NCI-H1048 (cell line): ENCODE results near the gene SETMAR.

Experiments
- DNase-seq: peaks from one replicate; lab custom pipeline; 2025; lab: John Stamatoyannopoulos, UW

Gene SETMAR

DNA sequence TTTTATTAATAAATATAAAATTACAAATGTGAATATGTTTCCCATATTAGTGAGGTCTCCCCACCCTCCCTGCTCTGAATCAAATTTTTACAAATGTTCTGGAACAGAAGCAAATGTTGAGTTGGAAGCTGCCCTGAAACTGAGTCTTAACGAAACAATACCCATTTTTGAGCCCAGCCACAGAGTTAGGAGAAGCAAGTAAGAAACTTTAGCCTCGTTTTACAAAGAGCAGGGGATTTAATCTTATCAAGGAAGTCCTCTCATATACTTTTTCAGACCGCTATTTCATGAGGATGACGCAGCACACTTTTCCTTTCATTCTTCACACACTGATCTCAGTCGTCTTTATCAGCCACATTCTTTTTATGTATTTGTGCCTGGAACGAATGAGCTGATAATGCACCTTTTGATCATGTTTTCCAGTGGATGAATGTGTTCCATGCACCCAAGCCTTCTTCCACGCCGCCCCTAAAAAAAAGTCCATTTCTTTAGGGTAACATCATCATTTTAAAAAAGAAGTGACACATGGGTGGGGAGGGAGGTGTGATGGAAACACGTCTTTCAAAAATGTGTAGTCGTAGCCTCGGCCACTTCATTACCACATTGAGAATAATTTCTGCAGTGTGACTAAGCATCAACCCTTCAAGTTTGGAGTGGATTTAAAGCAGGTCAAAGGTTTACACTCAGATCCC is 48.1 kb downstream of the SETMAR start:
- no peak for DNase-seq

DNA sequence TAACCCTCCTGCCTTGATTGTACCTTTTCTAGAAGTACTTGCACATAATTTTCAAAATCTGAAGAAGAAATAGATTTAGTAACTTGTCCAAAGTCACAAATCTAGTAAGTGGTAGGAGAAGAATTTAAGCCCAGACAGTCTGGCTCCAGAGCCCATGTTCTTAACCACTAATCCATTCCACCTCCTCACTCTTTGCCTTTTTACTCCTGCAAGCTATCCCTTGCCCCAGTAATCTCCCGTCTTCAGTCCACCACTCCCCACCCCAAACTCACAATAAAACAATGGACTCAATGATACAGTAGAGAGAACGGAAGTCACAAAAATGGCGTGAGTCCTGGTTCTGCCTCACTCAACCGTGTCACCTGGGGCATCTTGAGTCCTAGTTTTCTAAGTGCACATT is 48.7 kb downstream of the SETMAR start:
- DNase-seq = no peak

DNA sequence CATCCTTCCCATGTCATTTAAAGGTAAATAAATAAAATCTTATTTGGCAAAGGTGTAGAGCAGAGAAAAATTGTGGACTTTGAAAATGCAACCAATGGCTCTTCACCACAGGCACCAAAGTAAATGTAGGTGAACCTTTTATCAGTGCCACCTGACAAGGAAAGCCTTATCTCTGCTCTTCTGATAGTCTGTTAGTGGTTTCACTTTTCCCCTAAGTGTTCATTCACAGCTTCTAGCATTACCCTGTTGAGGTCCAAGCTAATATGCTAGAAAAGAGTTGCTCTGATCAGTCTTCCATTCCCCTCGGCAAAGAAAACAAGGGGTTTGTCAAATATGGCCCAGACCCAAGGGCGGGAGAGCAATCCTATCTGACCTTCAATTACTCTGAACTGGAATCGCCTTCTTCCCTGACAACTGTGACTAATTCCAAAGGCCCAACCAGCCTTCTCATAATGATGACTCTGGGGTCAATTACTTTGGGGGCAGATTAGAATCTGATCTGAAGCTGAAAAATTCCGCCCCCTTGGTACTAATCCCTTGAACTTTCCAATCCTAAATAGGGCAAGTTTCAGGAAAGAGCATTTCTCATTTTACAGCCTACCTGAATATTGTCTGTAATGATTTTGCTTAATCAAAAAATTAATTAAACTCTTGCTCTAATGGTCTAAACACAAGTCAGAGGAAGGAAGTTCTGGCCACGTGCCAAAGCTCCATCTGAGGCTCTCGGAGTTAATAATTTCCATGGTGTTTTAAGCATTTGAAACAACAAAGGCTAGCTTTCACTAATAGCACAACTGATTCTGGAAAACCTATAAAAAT is 52.4 kb downstream of the SETMAR start:
- no peak for DNase-seq

DNA sequence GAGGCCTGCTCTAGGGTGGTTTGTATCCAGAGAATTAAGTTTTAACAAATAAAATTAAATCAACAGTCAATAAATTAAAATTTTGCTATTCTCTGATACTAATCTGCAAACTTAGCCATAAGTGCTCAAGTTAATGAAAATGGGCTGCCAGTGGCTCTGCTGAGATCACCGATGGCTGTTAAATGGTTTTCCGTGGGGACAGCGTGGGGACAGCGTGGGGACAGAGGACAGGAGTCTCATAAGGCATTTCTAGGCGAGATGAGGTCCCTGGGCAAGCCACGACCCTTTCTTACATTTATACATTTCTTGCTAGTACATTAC is 53.0 kb downstream of the SETMAR start:
- DNase-seq = no peak

DNA sequence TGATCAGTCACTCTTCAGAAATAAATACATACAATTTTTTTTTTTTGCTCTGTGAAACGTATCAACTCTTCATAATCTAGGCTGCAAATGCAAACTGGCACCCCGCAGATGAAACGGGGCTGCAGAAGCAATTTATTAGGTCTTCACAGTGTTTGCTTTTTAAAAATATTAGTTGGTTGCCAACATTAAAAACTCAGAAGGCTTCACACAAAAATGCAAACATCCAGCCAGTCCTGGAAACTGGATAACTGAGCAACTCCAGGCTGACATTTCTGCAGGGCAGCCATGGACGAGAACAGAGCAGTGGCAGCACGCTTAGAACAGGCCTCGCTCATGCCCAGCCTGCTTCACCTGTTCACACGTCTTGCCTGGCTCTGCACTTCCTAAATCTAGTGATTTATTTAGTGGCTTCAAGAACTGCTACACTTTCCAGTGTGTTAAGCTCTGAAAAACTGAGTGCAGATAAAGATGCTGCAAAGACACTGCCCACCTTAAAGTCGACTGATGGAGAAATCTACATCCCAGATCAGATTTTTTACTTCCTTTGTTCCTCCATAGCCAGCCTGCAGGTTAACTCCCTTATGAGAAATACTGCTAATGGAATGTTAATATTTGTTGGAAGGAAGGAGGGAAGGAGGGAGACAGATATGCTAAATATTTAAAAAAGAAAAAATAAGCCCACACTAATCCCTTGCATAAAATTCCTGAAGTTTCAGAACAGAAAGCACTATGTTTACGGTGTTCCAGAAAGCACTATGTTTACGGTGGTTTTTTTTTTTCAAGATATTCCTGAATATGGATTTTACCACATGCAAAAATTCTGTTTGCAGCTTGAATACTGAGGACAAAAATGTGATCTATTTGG is 53.6 kb downstream of the SETMAR start:
- no peak for DNase-seq

DNA sequence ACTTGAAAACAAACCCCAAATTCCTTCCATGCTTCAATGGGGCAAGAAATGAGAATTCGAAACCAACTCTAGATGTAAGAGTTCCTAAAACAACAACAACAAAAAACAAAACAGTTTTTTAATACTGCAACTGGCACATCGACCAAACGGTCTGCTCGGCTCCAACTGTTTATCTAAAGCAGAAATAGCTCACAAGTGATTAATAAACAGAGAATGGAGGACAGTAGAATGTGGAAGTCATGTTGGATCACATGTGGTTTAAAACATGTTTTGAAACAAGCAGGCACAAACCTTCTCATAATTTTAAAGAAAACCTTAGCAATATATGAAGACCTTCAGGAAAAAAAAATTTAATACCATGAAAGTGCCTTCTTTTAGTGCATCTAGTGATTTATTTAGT is 55.1 kb downstream of the SETMAR start:
- DNase-seq = no peak

DNA sequence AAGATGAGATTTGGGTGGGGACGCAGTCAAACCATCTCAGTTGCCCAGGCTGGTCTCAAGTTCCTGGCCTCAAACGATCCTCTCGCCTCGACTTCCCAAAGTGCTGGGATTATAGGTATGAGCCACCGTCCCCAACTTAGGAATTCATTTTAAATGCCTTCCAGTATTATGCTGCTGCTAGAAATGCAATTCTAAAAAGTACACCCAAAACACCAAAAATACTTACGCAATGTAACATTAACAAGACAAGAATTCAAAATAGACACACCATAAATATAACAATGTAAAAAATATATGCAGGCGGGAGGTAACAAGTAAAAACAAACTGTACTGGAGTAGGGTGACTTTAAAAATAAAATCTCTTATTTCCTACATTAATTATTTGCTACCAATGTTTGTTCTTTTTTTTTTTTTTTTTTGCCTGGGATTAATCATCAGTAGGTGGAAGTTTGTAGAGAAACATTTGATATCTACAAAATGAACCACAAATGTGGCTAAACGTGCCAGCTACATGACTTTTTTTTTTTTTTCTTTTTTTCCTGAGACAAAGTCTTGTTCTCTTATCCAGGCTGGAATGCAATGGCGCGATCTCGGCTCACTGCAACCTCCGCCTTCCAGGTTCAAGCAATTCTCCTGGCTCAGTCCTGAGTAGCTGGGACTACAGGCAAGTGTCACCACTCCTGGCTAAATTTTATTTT is 56.8 kb downstream of the SETMAR start:
- DNase-seq = no peak

DNA sequence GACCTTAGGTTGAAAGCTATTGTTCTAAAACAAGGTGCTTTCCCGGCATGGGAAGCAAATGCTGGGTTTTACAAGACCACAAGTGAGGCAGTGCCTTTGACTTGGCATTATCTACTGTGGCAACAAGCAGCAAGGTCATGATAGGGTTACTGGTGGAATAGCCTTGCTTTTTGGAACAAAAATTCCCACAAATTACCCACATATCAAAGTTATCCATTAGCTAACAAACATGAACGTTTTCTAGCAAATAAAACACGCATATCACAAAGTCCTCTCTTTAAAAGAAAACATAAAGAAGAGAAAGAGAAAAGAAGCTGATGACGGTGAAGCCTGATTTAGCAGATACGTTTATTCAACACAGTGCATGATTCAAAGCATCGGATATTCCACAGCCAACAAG is 57.6 kb downstream of the SETMAR start:
- DNase-seq = no peak

DNA sequence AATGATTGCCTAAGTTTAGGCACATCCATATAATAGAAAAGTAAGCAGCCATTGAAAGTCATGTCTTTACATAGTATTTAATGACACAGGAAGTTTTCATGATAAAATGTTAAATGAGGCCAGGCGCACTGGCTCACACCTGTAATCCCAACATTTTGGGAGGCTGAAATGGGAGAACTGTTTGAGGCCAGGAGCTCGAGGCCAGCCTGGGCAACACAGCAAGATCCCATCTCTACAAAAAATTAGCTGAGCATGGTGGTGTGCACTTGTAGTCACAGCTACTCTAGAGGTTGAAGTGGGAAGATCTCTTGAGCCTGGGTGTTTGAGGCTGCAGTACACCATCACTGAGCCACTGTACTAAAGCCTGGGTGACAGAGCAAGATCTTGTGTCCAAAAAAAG is 59.4 kb downstream of the SETMAR start:
- DNase-seq = no peak
